ENCODE results near the gene COX8C. TPM values are rescaled to one million over a fixed set of nuclear protein-coding genes. Genes with fewer than 3 reads are reported as not detected.

Gene COX8C
- total RNA-seq, 3 donors from 2014 or later (not counting 1 experiment from before 2014, with no cell fraction given): not detected

DNA sequence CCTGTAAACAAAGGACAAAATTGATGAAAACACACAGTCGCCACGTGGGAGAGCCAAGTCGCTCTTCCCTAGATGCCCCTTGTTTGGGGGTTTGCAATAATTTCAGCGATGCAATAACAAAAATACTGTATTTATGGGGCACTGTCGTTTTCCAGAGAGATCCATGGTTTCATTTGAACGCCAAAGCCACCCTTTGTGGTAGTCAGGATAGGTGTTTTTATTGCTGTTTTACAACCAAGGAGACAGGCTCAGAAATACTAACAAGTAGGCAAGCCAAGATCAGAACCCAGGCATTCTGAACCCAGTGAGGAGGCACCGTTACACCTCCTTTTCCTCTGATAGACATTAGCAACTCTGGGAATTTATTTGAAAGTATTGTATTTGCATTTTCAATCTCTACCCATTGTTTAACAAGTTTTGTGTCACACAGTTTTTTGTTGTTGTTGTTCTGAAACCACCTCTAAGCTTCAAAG lies 13.3 kb upstream of the COX8C start:
- Histone ChIP-seq H3K36me3 (ENCODE audit: control insufficient read depth, insufficient read depth, low read length) (no peaks in the 10 kb centered on the region), H3K4me1 (ENCODE audit: control insufficient read depth, insufficient read depth, low read length) (peaks cover 14% of the 10 kb centered on the region), H3K27me3 (ENCODE audit: control insufficient read depth, insufficient read depth, low read length) (no peaks in the 10 kb centered on the region), H3K4me3 (ENCODE audit: low read length) (peak overlapping the region; percentile 83), H3K27ac (ENCODE audit: low read length) (peak overlapping the region; percentile 83), H3K9me3 (ENCODE audit: control insufficient read depth, insufficient read depth, low read length) (peaks cover 5% of the 10 kb centered on the region)
- Mint-ChIP-seq H3K36me3 (no peaks in the 10 kb centered on the region), H3K27me3 (ENCODE audit: low read depth in 2 of 2) (no peaks in the 10 kb centered on the region), H3K4me1 (peaks cover 42% of the 10 kb centered on the region in 2 donors), H3K27ac (peak overlapping the region; percentile 87 to 96), H3K4me3 (peak overlapping the region; percentile 93), H3K9me3 (no peaks in the 10 kb centered on the region)
- WGBS (ENCODE audit: insufficient coverage): 9% methylated on average over 7 of the region's 7 CpGs
- intact Hi-C loops (cut with micrococcal nuclease): loop anchor here (1.0 kb wide), 1 partner anchor 148 kb away; the partner anchor contains the start of gene LYSET
- ATAC-seq (no peak), DNase-seq (no peak)
- TF ChIP-seq, protein P1, sequence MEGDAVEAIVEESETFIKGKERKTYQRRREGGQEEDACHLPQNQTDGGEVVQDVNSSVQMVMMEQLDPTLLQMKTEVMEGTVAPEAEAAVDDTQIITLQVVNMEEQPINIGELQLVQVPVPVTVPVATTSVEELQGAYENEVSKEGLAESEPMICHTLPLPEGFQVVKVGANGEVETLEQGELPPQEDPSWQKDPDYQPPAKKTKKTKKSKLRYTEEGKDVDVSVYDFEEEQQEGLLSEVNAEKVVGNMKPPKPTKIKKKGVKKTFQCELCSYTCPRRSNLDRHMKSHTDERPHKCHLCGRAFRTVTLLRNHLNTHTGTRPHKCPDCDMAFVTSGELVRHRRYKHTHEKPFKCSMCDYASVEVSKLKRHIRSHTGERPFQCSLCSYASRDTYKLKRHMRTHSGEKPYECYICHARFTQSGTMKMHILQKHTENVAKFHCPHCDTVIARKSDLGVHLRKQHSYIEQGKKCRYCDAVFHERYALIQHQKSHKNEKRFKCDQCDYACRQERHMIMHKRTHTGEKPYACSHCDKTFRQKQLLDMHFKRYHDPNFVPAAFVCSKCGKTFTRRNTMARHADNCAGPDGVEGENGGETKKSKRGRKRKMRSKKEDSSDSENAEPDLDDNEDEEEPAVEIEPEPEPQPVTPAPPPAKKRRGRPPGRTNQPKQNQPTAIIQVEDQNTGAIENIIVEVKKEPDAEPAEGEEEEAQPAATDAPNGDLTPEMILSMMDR (IDR thresholded peaks at IDR 0.05): no peak

DNA sequence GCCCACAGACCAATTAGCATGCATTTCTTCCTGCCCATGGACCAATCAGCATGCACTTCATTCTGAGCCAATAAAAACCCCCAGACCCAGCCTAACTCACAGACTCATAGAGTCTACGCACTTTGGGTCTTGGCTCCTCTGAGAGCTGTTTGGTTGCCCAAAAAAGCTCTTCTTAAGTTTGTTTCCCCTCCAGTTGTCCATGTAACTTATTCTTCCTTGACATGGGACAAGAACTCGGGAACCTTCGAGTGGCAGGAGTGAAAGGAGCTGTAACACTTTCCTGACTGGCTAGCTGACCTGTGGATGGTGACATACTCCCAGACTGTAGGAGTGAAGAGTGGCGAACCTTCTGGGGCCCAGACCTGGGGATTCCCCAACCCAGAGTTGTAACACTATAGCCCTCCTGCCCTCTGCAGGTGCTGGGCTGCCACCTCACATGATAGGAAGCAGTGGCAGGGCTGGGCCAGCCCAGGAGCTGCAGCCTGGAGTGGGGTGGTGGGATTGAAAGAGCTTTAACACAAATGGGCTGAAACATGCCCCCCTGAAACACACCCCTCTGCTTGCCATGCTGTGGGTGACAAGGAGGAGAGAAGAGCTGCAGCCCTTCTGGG lies 9.7 kb upstream of the COX8C start:
- intact Hi-C loops (cut with micrococcal nuclease): no loop called here
- Mint-ChIP-seq H3K9me3 (no peaks in the 10 kb centered on the region), H3K4me3 (no peak overlapping the region), H3K27ac (no peak overlapping the region), H3K27me3 (ENCODE audit: low read depth in 2 of 2) (no peaks in the 10 kb centered on the region), H3K4me1 (peaks cover 12 to 17% of the 10 kb centered on the region in 2 donors), H3K36me3 (no peaks in the 10 kb centered on the region)
- ATAC-seq (no peak), DNase-seq (peak in 1 of 2 donors; percentile 12)
- H3K27me3 ChIP-seq (ENCODE audit: control insufficient read depth, insufficient read depth, low read length): no peaks in the 10 kb centered on the region
- H3K27ac ChIP-seq (ENCODE audit: low read length): no peak overlapping the region
- TF ChIP-seq, protein P1 (IDR thresholded peaks at IDR 0.05): no peak
- WGBS (ENCODE audit: insufficient coverage): 99% methylated on average over 4 of the region's 4 CpGs
- H3K9me3 ChIP-seq (ENCODE audit: control insufficient read depth, insufficient read depth, low read length): peaks cover 12% of the 10 kb centered on the region
- H3K4me3 ChIP-seq (ENCODE audit: low read length): no peak overlapping the region
- H3K4me1 ChIP-seq (ENCODE audit: control insufficient read depth, insufficient read depth, low read length): peaks cover 6% of the 10 kb centered on the region
- no peaks in the 10 kb centered on the region for H3K36me3 ChIP-seq (ENCODE audit: control insufficient read depth, insufficient read depth, low read length)

DNA sequence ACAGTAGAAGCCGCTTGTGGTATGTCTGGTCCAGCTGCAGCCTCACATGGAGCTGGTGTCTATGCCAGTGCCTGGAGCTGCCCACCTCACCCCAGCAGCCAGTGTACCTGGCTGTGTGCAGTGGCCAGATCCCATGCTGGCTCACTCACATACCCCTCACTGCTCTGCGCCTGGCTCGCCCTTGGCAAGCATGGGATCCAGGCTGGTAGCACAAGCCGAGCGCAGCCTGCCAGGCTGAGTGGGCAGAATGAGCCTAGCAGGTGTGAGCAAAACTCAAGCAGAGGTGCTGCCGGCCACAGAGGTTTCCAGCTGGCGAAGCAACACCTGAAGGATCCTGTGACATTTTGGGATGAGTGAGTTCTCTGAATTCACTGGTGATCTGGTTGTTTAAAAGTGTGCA lies 9.1 kb upstream of the COX8C start:
- TF ChIP-seq, protein P1 (IDR thresholded peaks at IDR 0.05): no peak
- Histone ChIP-seq H3K4me1 (ENCODE audit: control insufficient read depth, insufficient read depth, low read length) (peaks cover 6% of the 10 kb centered on the region), H3K9me3 (ENCODE audit: control insufficient read depth, insufficient read depth, low read length) (peaks cover 12% of the 10 kb centered on the region), H3K4me3 (ENCODE audit: low read length) (no peak overlapping the region), H3K27ac (ENCODE audit: low read length) (no peak overlapping the region), H3K27me3 (ENCODE audit: control insufficient read depth, insufficient read depth, low read length) (no peaks in the 10 kb centered on the region), H3K36me3 (ENCODE audit: control insufficient read depth, insufficient read depth, low read length) (no peaks in the 10 kb centered on the region)
- no peaks in the 10 kb centered on the region for H3K36me3 Mint-ChIP-seq
- intact Hi-C loops (cut with micrococcal nuclease): no loop called here
- ATAC-seq: no peak
- peaks cover 12 to 17% of the 10 kb centered on the region in 2 donors for H3K4me1 Mint-ChIP-seq
- no peaks in the 10 kb centered on the region for H3K9me3 Mint-ChIP-seq
- no peak for DNase-seq
- WGBS (ENCODE audit: insufficient coverage): 99% methylated on average over 7 of the region's 7 CpGs
- H3K4me3 Mint-ChIP-seq: no peak overlapping the region
- peaks cover 0 to 5% of the 10 kb centered on the region in 2 donors for H3K27me3 Mint-ChIP-seq (ENCODE audit: low read depth in 2 of 2)
- H3K27ac Mint-ChIP-seq: no peak overlapping the region

DNA sequence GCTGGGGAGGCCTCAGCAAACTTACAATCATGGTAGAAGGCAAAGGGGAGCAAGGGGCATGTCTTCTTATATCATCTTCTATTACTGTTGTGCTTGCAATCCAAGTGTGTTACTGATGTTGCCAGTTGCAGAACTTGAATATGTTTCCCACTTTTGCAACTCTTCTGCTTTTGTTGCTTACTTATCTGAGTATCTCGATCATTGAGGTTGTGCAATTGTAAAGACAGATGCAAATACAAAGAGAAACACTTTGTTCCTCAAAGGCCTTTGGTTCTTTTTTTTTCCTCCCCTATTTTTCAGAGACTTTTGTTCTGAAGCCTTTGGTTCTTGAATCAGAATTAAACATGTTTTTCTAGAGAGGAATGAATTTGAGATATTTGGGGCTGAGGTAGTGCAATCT lies 3.7 kb upstream of the COX8C start:
- Mint-ChIP-seq H3K36me3 (no peaks in the 10 kb centered on the region), H3K4me1 (no peaks in the 10 kb centered on the region), H3K9me3 (no peaks in the 10 kb centered on the region), H3K27me3 (ENCODE audit: low read depth in 2 of 2) (peaks cover 4 to 11% of the 10 kb centered on the region in 2 donors), H3K27ac (no peak overlapping the region), H3K4me3 (no peak overlapping the region)
- intact Hi-C loops (cut with micrococcal nuclease): no loop called here
- peaks cover 8% of the 10 kb centered on the region for H3K9me3 ChIP-seq (ENCODE audit: control insufficient read depth, insufficient read depth, low read length)
- no peak overlapping the region for H3K27ac ChIP-seq (ENCODE audit: low read length)
- TF ChIP-seq, protein P1 (IDR thresholded peaks at IDR 0.05): no peak
- 44% methylated on average over 1 of the region's 1 CpG for WGBS (ENCODE audit: insufficient coverage)
- H3K36me3 ChIP-seq (ENCODE audit: control insufficient read depth, insufficient read depth, low read length): no peaks in the 10 kb centered on the region
- DNase-seq (no peak), ATAC-seq (no peak)
- no peaks in the 10 kb centered on the region for H3K4me1 ChIP-seq (ENCODE audit: control insufficient read depth, insufficient read depth, low read length)
- H3K27me3 ChIP-seq (ENCODE audit: control insufficient read depth, insufficient read depth, low read length): no peaks in the 10 kb centered on the region
- no peak overlapping the region for H3K4me3 ChIP-seq (ENCODE audit: low read length)
